Measurements from ENCODE around the gene RGS7BP.

RGS7BP gene

GRCh38 chr5:64632251-64632650 lies 126.4 kb downstream of the RGS7BP start:
- no peak for DNase-seq (ENCODE audit: low read depth)

- no peak for DNase-seq (ENCODE audit: low read depth)
Measured at GRCh38 chr5:64634997-64635686, 129.3 kb downstream of the RGS7BP start.

- DNase-seq (ENCODE audit: low read depth), result no peak
Measured at GRCh38 chr5:64637144-64637543, 131.3 kb downstream of the RGS7BP start.

GRCh38 chr5:64637837-64638443 lies 132.1 kb downstream of the RGS7BP start:
- DNase-seq (ENCODE audit: low read depth), result no peak

GRCh38 chr5:64644831-64645230 lies 139.0 kb downstream of the RGS7BP start:
- no peak for DNase-seq (ENCODE audit: low read depth)

- DNase-seq (ENCODE audit: low read depth), result no peak
Measured at GRCh38 chr5:64646169-64646568, 140.4 kb downstream of the RGS7BP start.

- DNase-seq (ENCODE audit: low read depth), result no peak
Measured at GRCh38 chr5:64649512-64649911, 143.7 kb downstream of the RGS7BP start.

GRCh38 chr5:64653766-64654560 lies 148.1 kb downstream of the RGS7BP start:
- DNase-seq (ENCODE audit: low read depth), result no peak

GRCh38 chr5:64654561-64654938 lies 148.7 kb downstream of the RGS7BP start:
- no peak for DNase-seq (ENCODE audit: low read depth)

- DNase-seq (ENCODE audit: low read depth), result no peak
Measured at GRCh38 chr5:64655596-64655995, 149.8 kb downstream of the RGS7BP start.

- no peak for DNase-seq (ENCODE audit: low read depth)
Measured at GRCh38 chr5:64659289-64659688, 153.5 kb downstream of the RGS7BP start.

Data from stimulated activated CD8-positive, alpha-beta memory T cell treated with anti-CD3 and anti-CD28 coated beads, Interleukin-7, amount 100 ng/mL, for 24 hours (primary cell).